GM19025 (cell line): Measurements from ENCODE around the gene XPC.

Source experiments
- ATAC-seq: cut with Tn5 transposase; IDR thresholded peaks from one replicate; pipeline ENCODE4 v1.9.1; 2021; ENCODE audit warnings: mild to moderate bottlenecking, low read depth, moderate library complexity; ENCODE audit not compliant: unreplicated experiment

The XPC gene

DNA sequence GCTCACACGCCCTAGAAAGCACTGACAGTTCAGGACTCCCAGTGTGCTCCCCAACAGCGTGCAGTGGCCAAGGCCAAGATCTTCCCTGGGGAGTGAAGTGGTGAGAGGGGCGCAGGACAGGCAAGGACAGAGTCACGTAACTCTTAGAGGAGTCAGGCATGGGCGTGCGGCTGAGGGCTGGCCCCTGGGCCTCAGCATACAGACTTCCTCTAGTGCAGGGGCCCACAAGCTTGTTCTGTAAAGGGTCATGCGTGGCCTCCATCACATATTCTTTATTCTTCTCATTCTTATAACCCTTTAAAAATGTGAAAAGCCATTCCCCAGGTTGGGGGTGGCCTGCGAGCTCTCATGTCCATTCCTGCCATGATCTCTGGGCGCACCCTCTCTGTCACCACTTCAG, 28.3 kb downstream of the XPC start:
- no peak for ATAC-seq

DNA sequence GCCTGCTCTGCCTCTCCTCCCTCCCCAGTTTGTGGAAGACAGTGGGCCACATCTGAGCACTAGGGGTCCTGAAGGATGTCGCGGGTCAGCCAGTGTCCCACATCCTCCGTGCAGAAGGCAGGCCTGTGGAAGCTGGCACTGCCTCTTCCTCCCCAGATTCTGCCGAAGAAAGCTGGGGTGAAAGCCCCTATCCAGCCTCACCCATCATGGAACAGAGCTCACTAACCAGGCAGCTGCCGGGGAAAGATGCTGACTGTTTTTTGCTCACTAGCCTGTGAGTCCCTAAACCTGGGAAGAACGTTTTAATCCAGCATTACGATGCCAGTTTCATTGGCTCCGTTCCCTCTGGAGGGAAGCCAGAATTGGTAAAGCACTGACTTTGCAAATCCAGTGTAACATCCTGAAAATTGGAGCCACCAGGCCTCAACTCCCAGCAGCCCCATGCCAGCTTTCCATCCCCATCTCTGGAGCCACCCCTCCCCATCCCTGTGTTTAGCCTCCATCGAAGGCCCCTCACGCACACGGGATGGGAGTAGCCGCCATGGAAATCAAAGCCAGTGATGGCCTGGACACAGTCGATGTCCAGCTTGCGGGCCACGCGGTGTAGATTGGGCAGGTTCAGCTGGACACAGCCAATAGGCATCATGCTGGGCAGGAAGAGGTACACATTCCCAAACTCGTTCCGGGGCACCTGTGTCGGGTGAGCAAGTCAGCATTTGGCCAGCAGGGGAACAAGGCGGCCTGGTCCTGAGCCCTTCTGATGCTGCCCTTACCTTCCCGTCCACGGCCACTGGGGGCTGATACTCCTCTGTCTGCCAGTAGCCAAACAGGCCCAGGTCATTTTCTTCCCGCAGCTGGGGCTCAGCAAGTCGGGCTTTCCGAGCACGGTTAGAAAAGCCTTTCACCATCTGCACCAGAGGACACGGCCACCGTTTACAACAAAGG, 30.1 kb downstream of the XPC start:
- ATAC-seq, result no peak

DNA sequence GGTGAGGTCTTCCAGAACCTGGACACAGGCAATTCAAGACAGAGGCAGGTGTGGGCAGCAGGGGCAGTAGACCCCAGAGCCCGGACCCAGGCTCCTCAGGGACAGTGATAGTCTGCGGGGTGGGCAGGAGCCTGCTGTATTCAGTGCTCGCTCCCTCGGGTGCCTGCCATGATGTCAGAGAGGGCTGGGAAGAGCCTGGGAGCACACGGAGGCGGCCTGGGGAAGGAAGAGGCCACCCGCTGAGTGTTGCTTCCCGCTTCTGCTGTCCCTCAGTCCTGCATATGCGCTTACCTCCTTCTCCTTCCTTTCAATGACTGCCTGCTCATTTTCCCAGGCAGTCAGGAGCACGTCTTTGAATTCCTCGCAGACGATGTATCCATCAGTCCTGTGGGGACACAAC, 30.8 kb downstream of the XPC start:
- no peak for ATAC-seq

DNA sequence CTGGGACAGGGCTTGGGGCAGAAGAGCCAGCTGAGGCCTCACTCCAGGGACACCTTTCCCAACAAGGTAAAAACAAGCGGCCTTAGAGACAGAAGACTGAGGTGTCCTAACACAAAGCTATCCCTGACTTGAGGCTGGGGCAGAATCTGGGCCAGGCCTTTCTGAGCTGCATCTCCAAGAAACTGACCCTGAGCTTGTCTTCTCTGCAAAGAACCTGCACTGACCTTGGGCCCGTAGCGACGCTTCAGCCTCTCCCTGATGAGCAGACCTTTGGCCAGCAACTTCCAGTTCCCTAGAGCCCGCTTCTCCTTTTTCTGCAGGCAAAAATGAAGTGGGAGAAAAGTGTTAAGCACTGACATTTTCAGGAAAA, 31.4 kb downstream of the XPC start:
- no peak for ATAC-seq

DNA sequence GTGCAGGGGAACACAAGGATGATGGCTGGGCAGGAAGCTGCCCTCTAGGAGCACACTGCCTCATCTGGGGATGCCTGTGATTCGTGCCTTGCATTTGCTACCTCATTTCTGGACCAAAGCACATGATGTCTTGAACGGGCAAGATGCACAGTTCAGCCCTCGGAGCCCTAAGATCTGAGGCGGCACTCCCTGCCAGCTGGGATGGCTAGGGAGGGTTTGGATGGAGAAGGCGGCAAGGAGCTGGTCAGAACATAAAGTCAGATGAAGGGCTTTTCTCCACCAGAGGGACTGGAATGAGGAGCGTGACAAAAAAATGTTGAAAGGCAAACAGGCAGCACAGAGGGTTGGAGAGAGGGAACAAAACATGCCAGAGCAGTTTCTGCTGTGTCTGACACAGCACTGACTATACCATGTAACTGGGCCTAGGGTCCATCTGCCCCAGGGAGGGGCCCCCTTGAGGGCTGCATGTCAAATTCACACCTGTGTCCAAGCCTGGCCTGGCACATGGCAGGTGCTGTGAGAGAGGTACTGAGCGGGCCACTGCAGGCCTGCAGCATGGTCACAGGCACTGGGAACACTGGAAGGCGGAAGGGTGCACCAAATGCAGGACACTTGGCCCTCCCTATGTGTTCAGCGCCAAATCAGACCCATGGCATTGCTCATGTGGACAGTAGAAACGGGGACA, 31.9 kb downstream of the XPC start:
- ATAC-seq, result no peak

DNA sequence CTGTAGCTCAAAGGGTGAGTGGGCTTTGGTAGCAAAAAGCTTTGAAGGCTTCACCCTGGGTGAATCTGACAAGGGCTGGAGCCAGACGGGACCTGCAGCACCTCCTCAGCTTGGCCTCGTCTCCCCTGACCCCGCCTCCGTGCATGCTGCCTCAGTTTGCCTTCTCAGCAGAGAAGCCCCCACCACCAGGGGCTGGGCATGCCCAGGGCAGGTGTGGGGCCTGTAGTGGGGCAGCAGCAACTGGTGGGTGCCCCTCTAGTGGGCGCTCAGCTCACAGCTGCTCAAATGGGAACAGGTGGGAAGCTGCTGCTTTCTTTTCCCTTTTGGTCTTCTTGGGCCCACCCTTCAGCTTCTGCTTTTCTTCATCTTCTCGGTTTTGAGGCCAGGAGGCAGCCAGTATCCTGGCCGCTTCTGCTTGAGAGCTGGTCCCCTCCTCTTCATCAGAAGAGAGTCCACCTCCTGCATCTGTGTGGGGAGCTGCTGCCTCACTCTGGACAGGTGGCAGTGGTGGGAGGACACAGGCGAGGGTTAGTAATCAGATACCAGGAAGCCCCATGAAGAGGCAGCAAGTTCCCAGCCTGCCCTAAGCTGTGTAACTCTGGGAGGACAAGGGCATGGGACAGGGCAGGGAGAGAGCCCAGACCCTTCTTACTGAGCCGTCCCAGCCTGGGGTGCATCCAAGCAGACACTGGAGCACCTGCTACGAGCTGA, 32.6 kb downstream of the XPC start:
- no peak for ATAC-seq

DNA sequence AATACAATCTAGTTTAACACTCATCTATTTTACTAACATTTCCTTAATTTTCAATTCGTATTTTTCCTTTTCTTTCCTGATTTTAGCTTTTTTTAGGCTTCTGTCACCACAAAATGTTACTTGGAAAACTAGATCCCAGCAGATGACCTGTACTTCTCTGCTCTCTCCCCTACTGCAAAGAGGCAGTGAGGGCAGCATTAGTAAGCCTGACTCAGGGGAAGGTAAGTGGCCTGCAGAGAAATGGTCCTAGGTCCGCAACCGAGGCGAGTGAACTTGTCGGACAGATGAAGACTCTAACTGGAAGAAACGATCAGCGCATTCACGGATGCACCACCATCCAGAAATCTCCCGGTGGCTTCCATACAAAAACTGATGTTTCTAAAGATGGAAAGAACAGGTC, 33.2 kb downstream of the XPC start:
- ATAC-seq, result no peak

DNA sequence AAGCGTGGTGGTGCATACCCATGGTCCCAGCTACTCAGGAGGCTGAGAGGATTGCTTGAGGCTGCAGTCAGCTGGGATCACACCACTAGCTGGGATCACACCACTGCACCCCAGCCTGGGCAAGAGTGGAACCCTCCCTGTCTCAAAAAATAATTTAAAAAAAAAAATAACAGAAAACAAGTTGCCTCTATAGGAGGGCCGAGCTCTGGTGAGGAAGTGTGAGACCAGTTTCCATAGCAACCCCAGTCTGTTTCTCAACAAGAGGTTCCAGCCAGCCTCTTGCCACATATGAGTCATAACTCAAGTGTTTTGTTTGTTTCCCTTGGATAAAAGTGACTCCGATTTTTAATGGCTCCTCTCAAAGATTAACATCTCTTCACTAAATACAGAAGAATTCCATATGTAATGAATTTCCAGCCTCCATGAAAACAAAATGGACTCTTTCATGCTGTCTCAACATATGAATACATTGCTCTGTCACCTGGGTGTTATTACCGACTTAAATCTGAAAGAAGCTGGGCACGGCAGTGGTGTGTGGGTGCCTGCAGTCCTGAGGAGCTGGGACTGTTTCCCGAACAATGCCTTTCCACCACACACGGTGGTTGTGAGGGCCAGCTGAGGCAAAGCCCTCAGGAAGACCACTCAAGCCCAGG, 33.9 kb downstream of the XPC start:
- peak; percentile 92 for ATAC-seq

DNA sequence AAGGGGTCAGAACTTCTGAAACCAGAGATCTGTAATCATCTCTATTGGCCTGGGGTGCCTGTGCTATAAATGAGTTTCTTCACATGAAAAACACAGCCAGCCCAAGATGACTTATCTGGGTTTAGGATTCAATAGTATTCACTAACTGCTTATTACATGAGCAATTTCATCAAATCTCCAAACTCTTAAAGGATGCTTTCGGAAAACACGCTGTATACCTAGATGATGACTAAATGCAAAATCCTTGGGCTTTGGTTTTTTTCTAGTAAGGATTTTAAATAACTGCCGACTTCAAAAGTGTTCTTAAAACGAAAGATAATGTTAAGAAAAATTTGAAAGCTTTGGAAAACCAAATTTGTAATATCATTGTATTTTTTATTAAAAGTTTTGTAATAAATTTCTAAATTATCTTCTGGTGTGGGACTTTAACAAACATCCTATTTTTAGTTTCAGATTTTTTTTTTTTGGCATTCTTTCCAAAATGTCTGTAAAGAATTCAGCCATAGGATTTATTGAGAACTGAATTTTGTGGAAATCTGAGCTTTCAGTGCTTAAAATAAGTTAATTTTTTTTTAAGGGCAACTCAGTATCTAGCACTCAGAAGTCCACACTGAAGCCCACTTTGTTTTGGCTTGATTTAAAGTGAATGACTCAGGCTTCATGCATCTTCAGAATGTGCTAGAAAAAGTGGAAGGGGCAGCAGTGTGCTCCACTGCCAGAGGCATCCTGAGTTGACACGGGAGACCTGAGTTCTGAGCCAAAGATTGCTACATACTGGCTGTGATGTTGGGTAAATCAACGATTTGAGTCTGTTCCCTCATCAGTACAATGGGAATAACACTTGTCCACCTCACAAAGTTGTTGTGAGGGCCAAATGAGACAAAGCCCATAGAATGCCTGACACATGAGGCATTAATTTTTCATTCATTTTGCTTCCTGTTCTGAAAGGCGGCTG, 34.9 kb downstream of the XPC start:
- no peak for ATAC-seq

DNA sequence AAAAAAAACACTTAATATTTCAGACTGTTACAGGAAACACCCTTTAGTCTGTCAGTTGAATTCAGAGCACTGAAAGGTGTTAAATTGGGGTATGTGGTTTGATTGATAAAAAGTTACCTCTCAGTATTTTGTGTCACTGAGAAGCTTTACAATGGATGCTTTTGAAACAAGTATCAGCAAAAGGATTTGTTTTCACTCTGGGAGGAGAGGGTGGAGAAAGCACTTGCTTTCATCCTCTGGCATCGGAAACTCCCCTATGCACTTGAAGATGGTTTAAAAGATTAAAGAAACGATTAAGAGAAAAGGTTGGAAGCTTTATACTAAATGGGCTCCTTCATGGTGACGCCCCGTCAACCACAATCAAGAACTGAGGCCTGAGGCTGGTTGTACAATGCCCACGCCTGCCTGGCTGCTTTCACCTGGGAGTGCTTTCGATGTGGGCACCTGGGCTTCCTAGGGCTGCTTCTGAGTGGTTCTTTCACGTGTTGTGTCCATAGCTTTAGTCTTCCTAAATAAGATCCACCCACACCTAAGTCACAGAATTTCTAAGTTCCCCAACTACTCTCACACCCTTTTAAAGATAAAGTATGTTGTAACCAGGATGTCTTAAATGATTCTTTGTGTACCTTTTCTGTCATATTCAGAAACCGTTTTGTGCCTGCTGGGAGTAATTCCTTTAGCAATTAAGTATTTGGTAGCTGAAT, 35.7 kb downstream of the XPC start:
- no peak for ATAC-seq

DNA sequence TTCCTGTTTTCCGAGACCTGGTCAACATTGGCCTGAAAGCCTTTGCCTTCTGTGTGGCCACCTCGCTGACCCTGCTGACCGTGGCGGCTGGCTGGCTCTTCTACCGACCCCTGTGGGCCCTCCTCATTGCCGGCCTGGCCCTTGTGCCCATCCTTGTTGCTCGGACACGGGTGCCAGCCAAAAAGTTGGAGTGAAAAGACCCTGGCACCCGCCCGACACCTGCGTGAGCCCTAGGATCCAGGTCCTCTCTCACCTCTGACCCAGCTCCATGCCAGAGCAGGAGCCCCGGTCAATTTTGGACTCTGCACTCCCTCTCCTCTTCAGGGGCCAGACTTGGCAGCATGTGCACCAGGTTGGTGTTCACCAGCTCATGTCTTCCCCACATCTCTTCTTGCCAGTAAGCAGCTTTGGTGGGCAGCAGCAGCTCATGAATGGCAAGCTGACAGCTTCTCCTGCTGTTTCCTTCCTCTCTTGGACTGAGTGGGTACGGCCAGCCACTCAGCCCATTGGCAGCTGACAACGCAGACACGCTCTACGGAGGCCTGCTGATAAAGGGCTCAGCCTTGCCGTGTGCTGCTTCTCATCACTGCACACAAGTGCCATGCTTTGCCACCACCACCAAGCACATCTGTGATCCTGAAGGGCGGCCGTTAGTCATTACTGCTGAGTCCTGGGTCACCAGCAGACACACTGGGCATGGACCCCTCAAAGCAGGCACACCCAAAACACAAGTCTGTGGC, 36.6 kb downstream of the XPC start:
- no peak for ATAC-seq

DNA sequence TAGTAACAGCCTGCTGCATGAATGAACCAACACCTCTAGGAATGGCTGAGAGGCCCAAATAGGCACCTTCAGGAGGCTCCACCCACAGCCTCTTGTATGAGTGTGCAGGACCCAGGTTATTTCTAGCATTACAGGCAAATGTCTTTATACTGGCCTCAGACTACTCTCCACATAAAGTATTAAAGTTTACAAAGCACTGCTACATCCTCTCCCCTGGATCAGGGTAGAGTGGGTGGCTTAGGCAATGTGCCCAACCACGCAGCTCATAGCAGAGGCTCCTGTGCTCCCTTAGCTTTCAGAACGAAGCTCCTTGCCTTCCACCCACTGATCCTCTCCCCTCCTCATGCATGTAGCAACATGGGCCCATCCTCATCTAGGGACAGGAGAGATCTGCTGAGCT, 37.3 kb downstream of the XPC start:
- ATAC-seq, result no peak

DNA sequence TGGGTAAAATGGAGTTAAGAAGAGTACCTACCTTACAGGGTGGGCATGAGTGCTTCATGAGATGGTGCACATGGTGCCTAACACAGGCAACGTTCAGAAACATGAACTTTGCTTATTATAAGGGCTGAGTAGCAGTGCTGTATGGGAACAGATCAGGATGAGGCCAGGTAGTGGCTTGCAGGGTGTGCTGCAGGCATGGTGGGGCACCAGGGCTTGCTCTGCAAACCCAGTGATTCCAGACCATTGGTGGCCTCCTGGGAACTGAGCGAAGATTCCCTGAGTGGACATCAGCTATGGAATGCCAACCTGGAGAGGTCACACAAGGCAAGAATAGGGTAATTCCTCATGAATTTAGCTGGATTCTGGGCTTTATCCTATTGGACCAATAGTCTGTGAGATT, 37.7 kb downstream of the XPC start:
- no peak for ATAC-seq

DNA sequence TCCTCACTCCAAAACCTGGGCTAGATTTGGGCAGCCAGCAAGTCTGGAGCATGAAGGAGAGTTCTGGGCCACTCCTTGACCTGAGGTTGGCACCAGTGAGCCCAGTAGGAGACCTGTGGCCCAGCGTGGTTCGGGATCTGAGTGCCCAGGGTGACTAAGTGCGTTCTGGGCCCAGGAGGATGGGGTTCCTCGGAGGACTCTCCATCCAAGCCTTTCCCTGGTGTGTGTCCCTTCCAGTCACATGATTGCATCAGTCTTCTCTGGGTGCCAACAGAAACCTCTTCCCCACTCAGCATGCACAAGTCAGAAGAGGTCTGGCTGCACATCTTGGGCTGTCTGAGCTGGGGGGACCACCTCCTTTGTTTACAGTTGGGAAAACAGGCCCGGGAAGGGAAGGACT, 38.6 kb downstream of the XPC start:
- no peak for ATAC-seq

DNA sequence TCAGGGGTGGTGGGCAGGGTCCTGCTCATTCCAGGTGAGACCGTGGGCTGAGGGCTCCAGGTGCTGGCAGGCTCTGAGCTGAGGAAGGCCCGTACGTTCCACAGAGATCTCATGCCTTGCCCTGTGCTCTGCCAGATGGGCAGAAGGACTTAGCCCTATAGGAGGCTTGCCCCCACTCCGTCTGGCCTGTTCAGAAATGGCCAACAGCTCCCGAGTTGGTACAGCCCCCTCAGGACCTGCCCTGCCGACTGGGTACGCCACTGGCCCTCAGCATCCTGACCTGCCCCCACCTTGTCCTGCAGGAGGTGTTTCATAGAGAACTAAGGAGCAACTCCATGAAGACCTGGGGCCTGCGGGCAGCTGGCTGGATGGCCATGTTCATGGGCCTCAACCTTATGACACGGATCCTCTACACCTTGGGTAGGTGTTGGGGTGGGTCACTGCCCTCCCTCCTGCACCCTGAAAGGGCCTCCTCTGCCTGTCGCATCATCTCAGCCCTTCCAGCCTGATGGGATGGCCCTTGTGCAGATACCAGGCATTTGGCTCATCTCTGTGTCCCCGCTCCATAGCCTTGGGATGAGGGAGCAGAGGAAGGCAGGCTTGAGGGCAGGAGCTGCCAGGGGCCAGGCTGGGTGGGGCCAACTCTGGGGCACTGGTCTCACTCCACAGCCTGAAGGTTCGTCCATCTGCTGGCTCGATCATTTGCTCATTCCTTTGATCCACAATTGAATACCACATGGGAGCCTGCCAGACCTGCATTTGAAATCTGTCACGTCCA, 39.3 kb downstream of the XPC start:
- ATAC-seq, result no peak

DNA sequence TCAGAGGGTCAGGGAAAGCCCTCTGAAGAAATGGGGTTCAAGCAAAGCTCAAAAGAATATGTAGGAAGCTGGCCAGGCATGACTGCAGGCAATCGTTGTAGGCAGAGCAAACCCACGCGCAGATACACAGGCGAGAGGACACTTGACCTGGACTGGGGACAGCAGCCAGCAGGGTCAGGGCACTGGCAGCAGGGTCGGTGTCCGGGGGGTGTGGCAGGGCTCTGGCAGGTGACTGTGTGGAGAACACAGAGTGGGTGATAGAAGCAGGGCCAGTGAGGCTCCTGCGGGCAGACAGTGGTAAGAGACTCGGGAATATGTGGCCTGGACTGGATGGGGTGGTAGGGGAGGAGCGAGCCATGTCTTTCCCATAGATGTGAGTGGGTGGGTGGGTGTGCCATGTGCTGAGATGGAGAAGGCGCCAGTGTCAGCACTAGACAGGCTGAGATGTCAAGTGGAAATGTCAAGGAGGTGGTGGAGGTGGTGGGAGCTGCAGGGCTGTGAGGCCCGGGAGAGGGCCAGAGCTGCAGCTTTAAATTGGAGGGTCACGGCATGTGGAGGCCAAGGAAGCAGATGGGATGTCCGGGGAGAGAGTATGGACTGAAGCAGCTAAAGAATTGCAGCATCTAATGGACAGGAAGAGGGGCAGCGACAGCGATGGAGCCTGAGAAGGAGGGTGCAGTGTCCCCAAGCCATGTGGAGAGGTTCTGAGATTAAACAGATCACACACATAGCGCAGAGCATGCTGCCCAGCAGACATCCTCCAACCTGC, 40.1 kb downstream of the XPC start:
- ATAC-seq, result no peak

DNA sequence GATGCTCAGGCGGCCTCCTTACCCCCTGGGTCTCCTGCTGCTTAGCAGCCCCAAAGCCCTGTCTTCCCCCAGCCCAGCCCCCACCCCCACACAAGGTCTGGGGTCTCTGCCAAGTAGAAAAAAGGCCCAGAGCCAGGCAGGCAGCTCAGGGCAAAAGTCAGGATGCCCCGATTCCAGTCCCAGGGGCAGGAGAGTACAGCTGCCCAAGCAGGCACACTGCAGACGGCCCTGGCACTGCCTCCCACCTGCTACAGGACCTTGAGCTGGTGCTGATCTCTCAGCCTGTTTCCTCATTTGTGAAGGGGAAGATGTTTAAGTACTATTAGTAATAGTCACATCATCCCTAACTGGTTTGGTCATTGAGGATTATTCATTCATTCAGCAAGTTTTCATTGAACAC, 41.0 kb downstream of the XPC start:
- ATAC-seq, result no peak
